Trophoblast cell (in vitro differentiated cells and primary cell): Measurements from ENCODE around the gene ZNF296.
A peak's percentile ranks its signal among the peaks of the same experiment; 100 is the strongest.

Experiments used
- DNase-seq, 2 donors: peaks; one replicate each; pipeline ENCODE4 v3.0.0-alpha.2; 2016
- H2AFZ ChIP-seq: 2 replicates; pipeline ENCODE4 v1.6.1; 2013; ENCODE audit warnings: low read length, moderate library complexity, mild to moderate bottlenecking; ENCODE audit not compliant: insufficient read depth, poor library complexity
- H2AK5ac ChIP-seq: 2 replicates; pipeline ENCODE4 v1.6.1; 2013; ENCODE audit warnings: mild to moderate bottlenecking, low read length
- H2BK120ac ChIP-seq: 2 replicates; pipeline ENCODE4 v1.6.1; 2013; ENCODE audit warnings: low read length, mild to moderate bottlenecking, moderate library complexity; ENCODE audit not compliant: insufficient read depth, poor library complexity
- H2BK12ac ChIP-seq: 2 replicates; pipeline ENCODE4 v1.6.1; 2013; ENCODE audit warnings: mild to moderate bottlenecking, low read length, moderate library complexity
- H2BK5ac ChIP-seq: 2 replicates; pipeline ENCODE4 v1.6.1; 2013; ENCODE audit warnings: low read length, low read depth, moderate library complexity, mild to moderate bottlenecking; ENCODE audit not compliant: poor library complexity
- H3K14ac ChIP-seq: 2 replicates; pipeline ENCODE4 v1.6.1; 2013; ENCODE audit warnings: mild to moderate bottlenecking, low read length
- H3K18ac ChIP-seq: 2 replicates; pipeline ENCODE4 v1.6.1; 2013; ENCODE audit warnings: mild to moderate bottlenecking, low read length
- H3K23ac ChIP-seq: 2 replicates; pipeline ENCODE4 v1.6.1; 2013; ENCODE audit warnings: low read length
- H3K27ac ChIP-seq: 2 replicates; pipeline ENCODE4 v1.5.1; 2013; ENCODE audit warnings: low read depth, mild to moderate bottlenecking, inconsistent platforms, low read length, moderate library complexity
- H3K27me3 ChIP-seq: 2 replicates; pipeline ENCODE4 v1.6.1; 2013; ENCODE audit warnings: inconsistent platforms, mild to moderate bottlenecking, low read length, moderate library complexity; ENCODE audit not compliant: insufficient read depth
- H3K36me3 ChIP-seq, 2 experiments: 1 replicate in 1 of 2; 2 replicates in 1 of 2; pipeline ENCODE4 v1.6.1; 2013; ENCODE audit warnings: low read length in 2 of 2, mild to moderate bottlenecking in 2 of 2, moderate library complexity in 1 of 2; ENCODE audit not compliant: insufficient read depth in 2 of 2, control insufficient read depth in 1 of 2
- H3K4ac ChIP-seq: 2 replicates; pipeline ENCODE4 v1.6.1; 2013; ENCODE audit warnings: low read depth, mild to moderate bottlenecking, low read length, moderate library complexity
- H3K4me1 ChIP-seq, 2 experiments: 1 replicate in 1 of 2; 2 replicates in 1 of 2; pipeline ENCODE4 v1.6.1; 2013; ENCODE audit warnings: low read length in 2 of 2, mild to moderate bottlenecking in 2 of 2, moderate library complexity in 1 of 2; ENCODE audit not compliant: insufficient read depth in 2 of 2, control insufficient read depth in 1 of 2
- H3K4me2 ChIP-seq: 2 replicates; pipeline ENCODE4 v1.6.1; 2013; ENCODE audit warnings: inconsistent platforms, mild to moderate bottlenecking, low read length, moderate library complexity
- H3K4me3 ChIP-seq: 2 replicates; pipeline ENCODE4 v1.5.1; 2013; ENCODE audit warnings: mild to moderate bottlenecking, low read depth, low read length, inconsistent platforms
- H3K79me1 ChIP-seq: one replicate; pipeline ENCODE4 v1.6.1; 2013; ENCODE audit warnings: low read length
- H3K79me2 ChIP-seq: 2 replicates; pipeline ENCODE4 v1.6.1; 2013; ENCODE audit warnings: low read length, mild to moderate bottlenecking; ENCODE audit not compliant: control insufficient read depth, insufficient read depth, poor library complexity
- H3K9ac ChIP-seq: 2 replicates; pipeline ENCODE4 v1.6.1; 2013; ENCODE audit warnings: mild to moderate bottlenecking, low read length
- H3K9me3 ChIP-seq: 2 replicates; pipeline ENCODE4 v1.6.1; 2013; ENCODE audit warnings: low read depth, mild to moderate bottlenecking, control low read depth, inconsistent platforms, low read length; ENCODE audit not compliant: insufficient read depth
- H4K12ac ChIP-seq: 2 replicates; pipeline ENCODE4 v1.6.1; 2013; ENCODE audit warnings: low read depth, mild to moderate bottlenecking, low read length, moderate library complexity
- H4K8ac ChIP-seq: 2 replicates; pipeline ENCODE4 v1.6.1; 2013; ENCODE audit warnings: low read depth, mild to moderate bottlenecking, low read length, moderate library complexity
- H4K91ac ChIP-seq: one replicate; pipeline ENCODE4 v1.6.1; 2013; ENCODE audit warnings: low read depth, mild to moderate bottlenecking, low read length, moderate library complexity
- WGBS: extraction: QIAGEN DNeasy Blood & Tissue Kit; methylation state at CpG from one replicate; pipeline ENCODE4 v1.1.7; 2013; ENCODE audit warnings: missing lambda C conversion rate; ENCODE audit not compliant: insufficient read length, insufficient coverage; ENCODE audit errors: extremely low coverage; 5-methylcytosine and 5-hydroxymethylcytosine counted together

ZNF296 gene

DNA sequence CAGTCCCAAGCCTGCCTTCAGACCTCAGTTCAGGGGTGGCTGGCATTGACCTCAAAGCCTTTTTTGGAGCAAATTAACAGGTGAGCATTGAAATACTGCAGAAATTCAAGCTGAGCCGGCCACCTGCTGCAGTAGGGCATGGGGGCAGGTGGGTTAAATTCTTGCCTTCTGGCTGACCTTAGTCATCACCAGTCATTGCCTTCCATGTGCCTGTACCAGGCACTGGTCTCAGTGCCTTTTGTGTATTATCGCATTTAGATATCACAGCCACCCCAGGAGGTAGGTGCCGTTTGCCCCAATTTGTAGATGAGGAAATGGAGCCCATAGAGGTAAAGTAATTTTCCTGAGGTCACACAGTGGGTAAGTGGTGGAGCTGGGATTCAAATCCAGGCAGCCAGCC, 23.9 kb upstream of the ZNF296 start:
- WGBS, result no CpG with 5 or more reads among the region's 3 CpGs

DNA sequence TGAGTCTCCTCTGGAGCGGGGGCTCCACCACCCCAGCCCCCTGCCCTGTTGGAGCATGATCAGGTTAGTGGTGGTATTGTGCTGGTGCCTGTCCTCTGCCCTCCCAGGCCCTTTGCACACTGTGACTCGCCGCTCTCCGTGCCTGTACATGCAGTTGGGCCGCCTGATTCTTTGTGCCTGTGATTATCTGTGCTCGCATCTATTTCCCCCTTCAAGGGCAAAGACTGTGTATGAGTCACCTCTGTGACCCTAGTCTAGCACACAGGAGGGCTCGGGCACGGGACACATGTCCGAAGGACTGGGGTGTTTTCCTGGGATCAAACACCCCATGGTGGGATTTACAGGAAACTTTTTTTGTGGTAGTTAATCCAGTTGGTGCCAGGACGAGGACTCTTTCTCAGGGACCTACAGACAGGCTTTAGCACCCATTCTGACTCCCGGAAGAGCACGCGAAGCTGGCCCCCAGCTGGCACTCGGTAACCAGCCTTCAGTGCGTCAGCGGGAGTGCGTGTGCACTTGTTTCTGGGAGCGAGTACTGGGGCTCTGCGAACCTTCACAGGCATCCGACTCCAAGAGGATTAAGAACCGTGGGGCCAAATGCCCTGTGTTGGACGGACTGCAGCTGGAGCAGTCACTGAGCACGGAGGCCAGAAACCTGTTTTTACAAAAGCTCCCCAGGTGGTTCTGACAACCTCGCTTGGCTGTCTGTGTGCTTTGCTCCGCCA, 23.4 kb upstream of the ZNF296 start:
- peaks cover 0 to 4% of the 10 kb centered on the region in 2 experiments for H3K36me3 ChIP-seq
- no peak overlapping the region for H2BK5ac ChIP-seq
- H3K27me3 ChIP-seq, result no peaks in the 10 kb centered on the region
- no peak overlapping the region for H3K14ac ChIP-seq
- no peak overlapping the region for H2AFZ ChIP-seq
- H3K79me1 ChIP-seq, result no peaks in the 10 kb centered on the region
- no CpG with 5 or more reads among the region's 25 CpGs for WGBS
- no peak overlapping the region for H2BK120ac ChIP-seq
- H3K4ac ChIP-seq, result peak overlapping the region; percentile 8
- DNase-seq, result no peak
- H3K23ac ChIP-seq, result no peak overlapping the region
- H3K4me3 ChIP-seq, result no peak overlapping the region
- no peak overlapping the region for H3K27ac ChIP-seq
- no peak overlapping the region for H2BK12ac ChIP-seq
- peaks cover 22 to 25% of the 10 kb centered on the region in 2 experiments for H3K4me1 ChIP-seq
- no peak overlapping the region for H2AK5ac ChIP-seq
- no peak overlapping the region for H3K9ac ChIP-seq
- H3K18ac ChIP-seq, result peak overlapping the region; percentile 2
- no peak overlapping the region for H4K12ac ChIP-seq
- H3K4me2 ChIP-seq, result no peak overlapping the region
- no peak overlapping the region for H4K8ac ChIP-seq
- no peaks in the 10 kb centered on the region for H3K9me3 ChIP-seq
- H4K91ac ChIP-seq, result no peak overlapping the region
- peaks cover 24% of the 10 kb centered on the region for H3K79me2 ChIP-seq

More for the DNA sequence above, 23.9 kb upstream of the ZNF296 start:
- Histone ChIP-seq H3K79me2 (peaks cover 23% of the 10 kb centered on the region), H3K9me3 (no peaks in the 10 kb centered on the region), H2BK120ac (no peak overlapping the region), H3K27ac (no peak overlapping the region), H3K4me2 (no peak overlapping the region), H3K9ac (no peak overlapping the region), H2BK5ac (no peak overlapping the region), H3K18ac (no peak overlapping the region), H4K91ac (no peak overlapping the region), H3K79me1 (no peaks in the 10 kb centered on the region), H3K23ac (no peak overlapping the region), H4K8ac (no peak overlapping the region), H2AFZ (no peak overlapping the region), H3K36me3 (peaks cover 0 to 8% of the 10 kb centered on the region in 2 experiments), H3K14ac (no peak overlapping the region), H2AK5ac (no peak overlapping the region), H3K4ac (peak overlapping the region; percentile 2), H3K4me3 (no peak overlapping the region), H3K27me3 (no peaks in the 10 kb centered on the region), H2BK12ac (no peak overlapping the region), H3K4me1 (peaks cover 20 to 25% of the 10 kb centered on the region in 2 experiments), H4K12ac (no peak overlapping the region)
- peak in 1 of 2 donors; percentile 21 for DNase-seq

DNA sequence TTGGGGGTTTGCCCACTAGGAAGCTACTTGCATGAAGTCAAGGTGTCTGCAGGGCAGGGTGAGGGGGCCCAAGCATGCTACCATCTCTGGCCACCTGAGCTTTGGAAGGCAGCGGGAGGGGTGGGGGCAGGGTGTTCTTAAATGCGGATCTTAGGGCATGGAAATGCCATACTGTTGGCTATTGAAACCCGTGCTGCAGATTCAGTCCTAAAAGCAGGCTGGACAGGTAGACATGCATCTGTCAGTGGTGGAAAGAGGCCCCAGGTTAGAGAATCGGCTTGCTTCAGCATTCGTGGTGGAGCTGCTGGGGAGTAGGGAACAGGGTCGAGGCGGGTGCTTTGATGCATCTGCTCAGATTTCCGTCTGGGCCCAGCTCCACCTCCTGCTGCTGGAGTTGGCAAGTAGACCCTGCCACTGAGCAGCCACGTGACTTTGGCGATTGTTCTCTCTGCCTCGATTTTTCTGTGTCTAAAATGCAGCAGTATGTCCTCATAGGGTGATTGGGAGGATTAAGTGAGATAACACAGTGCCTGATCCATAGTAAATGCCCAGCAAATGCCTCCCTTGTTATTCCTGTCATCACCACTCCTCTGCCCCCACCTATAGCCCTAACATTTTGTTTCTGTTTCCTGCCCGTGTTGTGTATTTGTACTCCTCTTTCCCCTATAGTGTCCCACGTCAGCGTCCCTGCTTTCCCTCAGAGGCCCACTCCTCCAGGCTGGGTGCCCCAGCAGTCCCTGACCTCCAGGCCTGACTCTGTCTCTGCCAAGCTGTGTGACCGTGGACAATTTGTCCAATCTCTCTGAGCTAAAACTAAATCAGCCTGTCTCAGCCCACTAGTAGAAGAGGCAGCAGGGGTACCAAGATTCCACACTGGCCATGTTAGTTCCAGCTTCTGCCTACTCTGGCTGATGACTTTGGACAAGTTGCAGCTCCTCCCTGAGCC, 22.5 kb upstream of the ZNF296 start:
- DNase-seq, result no peak
- no peak overlapping the region for H3K14ac ChIP-seq
- H3K4me3 ChIP-seq, result no peak overlapping the region
- H2BK5ac ChIP-seq, result no peak overlapping the region
- H3K79me1 ChIP-seq, result no peaks in the 10 kb centered on the region
- H3K4me2 ChIP-seq, result no peak overlapping the region
- peak overlapping the region; percentile 8 for H3K4ac ChIP-seq
- no peaks in the 10 kb centered on the region for H3K9me3 ChIP-seq
- H3K27ac ChIP-seq, result no peak overlapping the region
- no peak overlapping the region for H2BK120ac ChIP-seq
- H4K91ac ChIP-seq, result no peak overlapping the region
- H4K8ac ChIP-seq, result no peak overlapping the region
- H3K9ac ChIP-seq, result no peak overlapping the region
- peak overlapping the region; percentile 2 for H3K18ac ChIP-seq
- H3K23ac ChIP-seq, result no peak overlapping the region
- H2AK5ac ChIP-seq, result no peak overlapping the region
- peaks cover 28 to 30% of the 10 kb centered on the region in 2 experiments for H3K4me1 ChIP-seq
- peaks cover 0 to 4% of the 10 kb centered on the region in 2 experiments for H3K36me3 ChIP-seq
- no peak overlapping the region for H2AFZ ChIP-seq
- H3K79me2 ChIP-seq, result peaks cover 29% of the 10 kb centered on the region
- no peaks in the 10 kb centered on the region for H3K27me3 ChIP-seq
- H4K12ac ChIP-seq, result no peak overlapping the region
- WGBS, result no CpG with 5 or more reads among the region's 15 CpGs
- no peak overlapping the region for H2BK12ac ChIP-seq

DNA sequence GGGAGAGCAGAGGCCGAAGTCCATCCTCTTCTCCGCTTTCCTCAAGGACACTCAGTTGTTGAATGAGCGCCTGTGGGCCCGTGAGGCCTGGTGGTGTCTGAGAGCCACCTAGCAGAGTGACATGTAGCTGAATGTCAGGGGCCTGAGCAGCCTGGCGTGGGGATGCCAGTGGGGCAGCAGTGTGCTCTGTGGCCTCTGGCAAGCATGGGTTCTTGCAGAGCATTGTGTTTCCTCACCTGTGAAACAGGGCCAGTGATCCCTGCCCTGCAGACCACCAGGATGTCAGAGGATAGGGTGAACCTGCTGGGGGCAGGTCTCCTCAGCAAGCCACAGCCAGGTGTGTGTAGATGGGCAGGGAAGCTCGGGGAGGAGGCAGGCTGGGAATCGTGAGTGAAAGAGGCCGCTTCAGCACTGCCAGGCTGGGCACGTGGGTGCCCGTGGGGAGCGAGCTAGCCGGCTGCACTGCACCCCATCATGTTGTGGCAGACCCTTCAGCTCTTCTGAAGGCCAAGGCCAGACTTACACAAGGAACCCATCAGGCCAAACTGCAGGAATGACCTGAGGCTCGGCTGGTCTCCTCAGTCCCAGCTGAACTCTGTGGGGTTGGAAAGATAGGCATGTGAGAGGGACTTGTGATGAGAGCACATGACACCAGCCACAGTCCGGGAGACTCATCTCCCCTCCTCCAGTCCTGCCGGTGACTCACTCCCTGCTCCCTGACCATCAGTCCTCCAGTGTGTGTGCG, 21.7 kb upstream of the ZNF296 start:
- peak overlapping the region; percentile 18 for H3K18ac ChIP-seq
- no peak overlapping the region for H2BK120ac ChIP-seq
- H2AK5ac ChIP-seq, result no peak overlapping the region
- no peak overlapping the region for H4K12ac ChIP-seq
- H3K27ac ChIP-seq, result peak overlapping the region; percentile 26
- H3K4me1 ChIP-seq, result peaks cover 29 to 32% of the 10 kb centered on the region in 2 experiments
- no peak overlapping the region for H3K14ac ChIP-seq
- H3K79me1 ChIP-seq, result peaks cover 4% of the 10 kb centered on the region
- H3K23ac ChIP-seq, result no peak overlapping the region
- peak; percentile 32 to 40 for DNase-seq
- no peak overlapping the region for H4K91ac ChIP-seq
- H3K4me2 ChIP-seq, result no peak overlapping the region
- H2AFZ ChIP-seq, result no peak overlapping the region
- peaks cover 0 to 4% of the 10 kb centered on the region in 2 experiments for H3K36me3 ChIP-seq
- no peak overlapping the region for H4K8ac ChIP-seq
- no peak overlapping the region for H2BK12ac ChIP-seq
- peaks cover 37% of the 10 kb centered on the region for H3K79me2 ChIP-seq
- no peak overlapping the region for H3K9ac ChIP-seq
- H2BK5ac ChIP-seq, result no peak overlapping the region
- H3K9me3 ChIP-seq, result no peaks in the 10 kb centered on the region
- H3K27me3 ChIP-seq, result no peaks in the 10 kb centered on the region
- no CpG with 5 or more reads among the region's 16 CpGs for WGBS
- H3K4ac ChIP-seq, result peak overlapping the region; percentile 35
- H3K4me3 ChIP-seq, result no peak overlapping the region
